ENCODE results near the gene PAPSS2. TPM values are rescaled to one million over a fixed set of nuclear protein-coding genes. Genes with fewer than 3 reads are reported as not detected.

The PAPSS2 gene
- total RNA-seq, 1 experiment from 2014 or later, result 24.5 TPM

GRCh38 chr10:87664276-87664701 lies 4.6 kb downstream of the PAPSS2 start:
- no peak for TF ChIP-seq CTCF (conservative IDR thresholded peaks at IDR 0.05)
- Histone ChIP-seq H3K27me3 (ENCODE audit: insufficient read depth, low read length) (no peaks in the 10 kb centered on the region), H3K9me3 (ENCODE audit: control insufficient read depth, low read depth, low read length) (no peaks in the 10 kb centered on the region), H3K56ac (ENCODE audit: insufficient read length, low read depth, low read length) (no peak overlapping the region), H4K5ac (ENCODE audit: insufficient read length, low read depth, low read length) (no peak overlapping the region), H2AK5ac (ENCODE audit: insufficient read length, low read length) (no peak overlapping the region), H4K20me1 (ENCODE audit: control insufficient read depth, insufficient read depth, insufficient read length) (no peaks in the 10 kb centered on the region), H3K4me1 (ENCODE audit: insufficient read depth, low read length) (peaks cover 6% of the 10 kb centered on the region; the same call in 1 of the 2 replicates), H2BK5ac (ENCODE audit: insufficient read length, low read length) (no peak overlapping the region), H4K91ac (ENCODE audit: insufficient read length, low read depth, low read length) (no peak overlapping the region), H3K79me2 (ENCODE audit: insufficient read depth, low read length) (peaks cover 3% of the 10 kb centered on the region; the same call in 1 of the 2 replicates), H2BK20ac (ENCODE audit: low read depth, low read length, poor library complexity, severe bottlenecking) (no peak overlapping the region), H3K23me2 (ENCODE audit: insufficient read length, low read depth, low read length, poor library complexity, severe bottlenecking) (peaks cover 7% of the 10 kb centered on the region), H2BK120ac (ENCODE audit: low read depth, low read length, poor library complexity, severe bottlenecking) (no peak overlapping the region), H4K8ac (replicated peaks; ENCODE audit: insufficient read length, low read depth, low read length) (no peak overlapping the region), H3K14ac (ENCODE audit: insufficient read depth, low read length) (no peak overlapping the region), H3K18ac (ENCODE audit: insufficient read length, low read depth, low read length) (no peak overlapping the region), H3K23ac (ENCODE audit: insufficient read length, low read depth, low read length) (no peak overlapping the region), H3K4me2 (ENCODE audit: insufficient read depth, insufficient read length, low read length) (no peak overlapping the region), H3T11ph (ENCODE audit: low read length) (no peak overlapping the region), H3K9ac (ENCODE audit: extremely low read depth, insufficient read length, low read length) (no peak overlapping the region), H2AFZ (ENCODE audit: low read length) (no peak overlapping the region), H3K79me1 (ENCODE audit: insufficient read depth, low read depth, low read length, poor library complexity, severe bottlenecking) (no peaks in the 10 kb centered on the region), H3K27ac (ENCODE audit: insufficient read length, low read depth, low read length) (no peak overlapping the region), H2BK15ac (ENCODE audit: low read depth, low read length) (no peak overlapping the region), H3K4ac (ENCODE audit: low read depth, low read length) (no peak overlapping the region), H2BK12ac (ENCODE audit: insufficient read length, low read depth, low read length) (no peak overlapping the region)
- no peak overlapping the region; a peak in 2 of 7 replicates for H3K27ac Mint-ChIP-seq
- H3K4me3 Mint-ChIP-seq, result no peak overlapping the region
- H3K36me3 Mint-ChIP-seq (ENCODE audit: insufficient read depth in 1 of 3, low read depth in 3 of 3), result peaks cover 0 to 16% (median 15%) of the 10 kb centered on the region in 3 experiments; a peak in 6 of 7 replicates
- WGBS (ENCODE audit: extremely low coverage, insufficient read length, low lambda C conversion rate), result no CpG with 5 or more reads among the region's 2 CpGs
- H3K9me3 Mint-ChIP-seq, result no peaks in the 10 kb centered on the region
- H3K27me3 Mint-ChIP-seq (ENCODE audit: low read depth), result no peaks in the 10 kb centered on the region
- H3K4me1 Mint-ChIP-seq, result peaks cover 24 to 25% of the 10 kb centered on the region in 2 experiments
- no peak for DNase-seq

All from H9 (cell line).